H9 (cell line): ENCODE measurements around the gene NCOA4. TPM values are rescaled to one million over a fixed set of nuclear protein-coding genes. Genes with fewer than 3 reads are reported as not detected.

Source experiments
- DNase-seq: peaks from one replicate; pipeline ENCODE4 v3.0.0-alpha.2; 2017
- H2AFZ ChIP-seq: one replicate; pipeline ENCODE4 v1.6.1; 2013; ENCODE audit warnings: mild to moderate bottlenecking, low read length, control low read depth, moderate library complexity
- H2AK5ac ChIP-seq: 2 replicates; pipeline ENCODE4 v1.6.1; 2013; ENCODE audit warnings: low read length, control low read depth, mixed read lengths; ENCODE audit not compliant: insufficient read length
- H2BK120ac ChIP-seq: one replicate; pipeline ENCODE4 v1.6.1; 2013; ENCODE audit warnings: low read depth, mild to moderate bottlenecking, low read length, control low read depth, inconsistent platforms; ENCODE audit not compliant: poor library complexity, severe bottlenecking
- H2BK12ac ChIP-seq: 2 replicates; pipeline ENCODE4 v1.6.1; 2013; ENCODE audit warnings: low read length, control low read depth, mixed read lengths, low read depth; ENCODE audit not compliant: insufficient read length
- H2BK15ac ChIP-seq: 2 replicates; pipeline ENCODE4 v1.6.1; 2013; ENCODE audit warnings: low read depth, low read length, control low read depth
- H2BK20ac ChIP-seq: one replicate; pipeline ENCODE4 v1.6.1; 2013; ENCODE audit warnings: low read depth, mild to moderate bottlenecking, low read length, control low read depth, inconsistent platforms; ENCODE audit not compliant: poor library complexity, severe bottlenecking
- H2BK5ac ChIP-seq: 2 replicates; pipeline ENCODE4 v1.6.1; 2013; ENCODE audit warnings: low read length, control low read depth, mixed read lengths; ENCODE audit not compliant: insufficient read length
- H3K14ac ChIP-seq: 2 replicates; pipeline ENCODE4 v1.6.1; 2013; ENCODE audit warnings: low read length, control low read depth; ENCODE audit not compliant: insufficient read depth
- H3K18ac ChIP-seq: 2 replicates; pipeline ENCODE4 v1.6.1; 2013; ENCODE audit warnings: low read depth, mild to moderate bottlenecking, mixed read lengths, low read length, control low read depth; ENCODE audit not compliant: insufficient read length
- H3K23ac ChIP-seq: 2 replicates; pipeline ENCODE4 v1.6.1; 2013; ENCODE audit warnings: low read length, control low read depth, mixed read lengths, low read depth; ENCODE audit not compliant: insufficient read length
- H3K23me2 ChIP-seq: 2 replicates; pipeline ENCODE4 v1.6.1; 2013; ENCODE audit warnings: low read depth, mild to moderate bottlenecking, mixed read lengths, low read length, control low read depth; ENCODE audit not compliant: insufficient read length, poor library complexity, severe bottlenecking
- H3K27ac ChIP-seq: 2 replicates; pipeline ENCODE4 v1.5.1; 2013; ENCODE audit warnings: low read length, control low read depth, mixed read lengths, low read depth; ENCODE audit not compliant: insufficient read length
- H3K27me3 ChIP-seq: 2 replicates; pipeline ENCODE4 v1.6.1; 2013; ENCODE audit warnings: low read length, control low read depth, inconsistent platforms; ENCODE audit not compliant: insufficient read depth
- H3K4ac ChIP-seq: 2 replicates; pipeline ENCODE4 v1.6.1; 2013; ENCODE audit warnings: low read depth, mild to moderate bottlenecking, control low read depth, inconsistent platforms, low read length, moderate library complexity
- H3K4me1 ChIP-seq: 2 replicates; pipeline ENCODE4 v1.6.1; 2013; ENCODE audit warnings: low read length, control low read depth, inconsistent platforms; ENCODE audit not compliant: insufficient read depth
- H3K4me2 ChIP-seq: 2 replicates; pipeline ENCODE4 v1.6.1; 2013; ENCODE audit warnings: low read length, control low read depth, mixed read lengths; ENCODE audit not compliant: insufficient read length, insufficient read depth
- H3K56ac ChIP-seq: 2 replicates; pipeline ENCODE4 v1.6.1; 2013; ENCODE audit warnings: low read depth, mild to moderate bottlenecking, mixed read lengths, low read length, control low read depth; ENCODE audit not compliant: insufficient read length
- H3K79me1 ChIP-seq: 2 replicates; pipeline ENCODE4 v1.6.1; 2013; ENCODE audit warnings: low read depth, mild to moderate bottlenecking, moderate library complexity, low read length, control low read depth, inconsistent platforms; ENCODE audit not compliant: insufficient read depth, poor library complexity, severe bottlenecking
- H3K79me2 ChIP-seq: 2 replicates; pipeline ENCODE4 v1.6.1; 2013; ENCODE audit warnings: low read length, control low read depth, inconsistent platforms; ENCODE audit not compliant: insufficient read depth
- H3K9ac ChIP-seq: 2 replicates; pipeline ENCODE4 v1.6.1; 2013; ENCODE audit warnings: low read length, control low read depth, mixed read lengths; ENCODE audit not compliant: insufficient read length; ENCODE audit errors: extremely low read depth
- H3K9me3 ChIP-seq: one replicate; pipeline ENCODE4 v1.6.1; 2013; ENCODE audit warnings: low read depth, low read length, inconsistent platforms; ENCODE audit not compliant: control insufficient read depth
- H3T11ph ChIP-seq: one replicate; pipeline ENCODE4 v1.6.1; 2013; ENCODE audit warnings: mild to moderate bottlenecking, low read length, control low read depth, inconsistent platforms
- H4K20me1 ChIP-seq: one replicate; pipeline ENCODE4 v1.6.1; 2013; ENCODE audit not compliant: control insufficient read depth, insufficient read length, insufficient read depth
- H4K5ac ChIP-seq: 2 replicates; pipeline ENCODE4 v1.6.1; 2013; ENCODE audit warnings: low read depth, mild to moderate bottlenecking, mixed read lengths, low read length, control low read depth; ENCODE audit not compliant: insufficient read length
- H4K8ac ChIP-seq: replicated peaks from 2 replicates; pipeline ENCODE4 v1.6.1; 2013; ENCODE audit warnings: low read length, control low read depth, mixed read lengths, low read depth; ENCODE audit not compliant: insufficient read length
- H4K91ac ChIP-seq: 2 replicates; pipeline ENCODE4 v1.6.1; 2013; ENCODE audit warnings: low read depth, mild to moderate bottlenecking, moderate library complexity, mixed read lengths, low read length, control low read depth; ENCODE audit not compliant: insufficient read length
- H3K27ac Mint-ChIP-seq, 3 experiments: 2 replicates in 2 of 3; 3 replicates in 1 of 3; pipeline ENCODE4 v1.8.0; 2020 to 2021; ENCODE audit warnings: mixed read lengths in 3 of 3, mild to moderate bottlenecking in 1 of 3, moderate library complexity in 1 of 3
- H3K27me3 Mint-ChIP-seq: 2 replicates; pipeline ENCODE4 v1.8.0; 2021; ENCODE audit warnings: low read depth, mild to moderate bottlenecking, moderate library complexity, mixed read lengths
- H3K36me3 Mint-ChIP-seq, 3 experiments: 2 replicates in 2 of 3; 3 replicates in 1 of 3; pipeline ENCODE4 v1.8.0; 2020 to 2021; ENCODE audit warnings: low read depth in 3 of 3, mixed read lengths in 3 of 3; ENCODE audit not compliant: insufficient read depth in 1 of 3
- H3K4me1 Mint-ChIP-seq, 2 experiments: 2 replicates each; pipeline ENCODE4 v1.8.0; 2020; ENCODE audit warnings: mixed read lengths in 2 of 2
- H3K4me3 Mint-ChIP-seq, 2 experiments: 2 replicates in 1 of 2; 3 replicates in 1 of 2; pipeline ENCODE4 v1.8.0; 2020 to 2021; ENCODE audit warnings: mild to moderate bottlenecking in 2 of 2, mixed read lengths in 2 of 2, moderate library complexity in 1 of 2
- H3K9me3 Mint-ChIP-seq, 2 experiments: 2 replicates in 1 of 2; 3 replicates in 1 of 2; pipeline ENCODE4 v1.8.0; 2020; ENCODE audit warnings: mild to moderate bottlenecking in 2 of 2, mixed read lengths in 2 of 2, moderate library complexity in 1 of 2
- CTCF ChIP-seq: fragments of 200-600 bp; sonication (generic); conservative IDR thresholded peaks from 3 replicates; pipeline ENCODE4 v1.8.0; 2021; ENCODE audit warnings: antibody characterized with exemption, mild to moderate bottlenecking
- whole genome bisulfite sequencing: extraction: QIAGEN DNeasy Blood & Tissue Kit; methylation state at CpG from one replicate; pipeline ENCODE4 v1.1.7; 2013; ENCODE audit warnings: missing lambda C conversion rate, low lambda C conversion rate, mixed read lengths; ENCODE audit not compliant: insufficient read length; ENCODE audit errors: extremely low coverage; 5-methylcytosine and 5-hydroxymethylcytosine counted together
- total RNA-seq: library from RNA; stranded (reverse); gene quantifications from 2 replicates; pipeline ENCODE4 v1.2.1, GENCODE V29; 2021

Gene NCOA4
- total RNA-seq, 1 experiment from 2014 or later = 83.3 TPM

DNA sequence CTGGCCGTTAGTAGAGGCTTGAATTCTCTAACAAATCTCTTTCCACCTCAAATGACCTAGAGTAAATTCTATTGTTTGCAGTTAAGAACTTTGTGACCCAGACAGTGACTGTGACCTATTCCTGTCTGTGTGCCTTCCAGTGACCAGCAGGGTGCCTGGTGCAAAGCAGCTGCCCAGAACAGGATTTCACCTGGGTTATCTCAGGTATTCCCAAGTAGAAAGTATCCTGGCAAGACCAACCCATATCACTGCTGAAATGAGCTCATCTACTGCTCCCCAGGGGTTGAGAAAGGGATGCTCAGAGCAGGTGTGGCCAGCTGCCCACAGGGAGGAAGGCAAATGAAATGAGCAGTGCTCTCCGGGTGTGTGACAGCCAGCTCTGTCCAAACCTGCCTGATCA lies 17.7 kb upstream of the NCOA4 start:
- H2AK5ac ChIP-seq = no peak overlapping the region
- no peak overlapping the region for H3K18ac ChIP-seq
- no peak overlapping the region for H2BK5ac ChIP-seq
- H3K4me1 Mint-ChIP-seq = peaks cover 24 to 30% of the 10 kb centered on the region in 2 experiments
- H3K9me3 ChIP-seq = no peaks in the 10 kb centered on the region
- peak overlapping the region in 1 of 3 experiments; percentile 59; a peak in 1 of 7 replicates for H3K27ac Mint-ChIP-seq
- H2AFZ ChIP-seq = no peak overlapping the region
- DNase-seq = no peak
- H3K27me3 Mint-ChIP-seq = peaks cover 6% of the 10 kb centered on the region
- no peak overlapping the region for H3K56ac ChIP-seq
- no peaks in the 10 kb centered on the region for H3K79me2 ChIP-seq
- peaks cover 5% of the 10 kb centered on the region; the same call in 1 of the 2 replicates for H3K4me1 ChIP-seq
- no peak overlapping the region for H3K23ac ChIP-seq
- no peak overlapping the region for H2BK15ac ChIP-seq
- no peaks in the 10 kb centered on the region for H3K79me1 ChIP-seq
- no peak overlapping the region for H3K9ac ChIP-seq
- H4K8ac ChIP-seq = no peak overlapping the region
- WGBS = no CpG with 5 or more reads among the region's 2 CpGs
- no peak for TF ChIP-seq CTCF
- H3T11ph ChIP-seq = no peak overlapping the region
- H3K4me3 Mint-ChIP-seq = no peak overlapping the region
- H4K91ac ChIP-seq = no peak overlapping the region
- H4K5ac ChIP-seq = no peak overlapping the region
- H3K4ac ChIP-seq = no peak overlapping the region
- H3K4me2 ChIP-seq = no peak overlapping the region
- no peaks in the 10 kb centered on the region for H3K23me2 ChIP-seq
- H2BK20ac ChIP-seq = no peak overlapping the region
- H3K14ac ChIP-seq = no peak overlapping the region
- no peaks in the 10 kb centered on the region for H3K36me3 Mint-ChIP-seq
- no peak overlapping the region for H2BK12ac ChIP-seq
- H2BK120ac ChIP-seq = no peak overlapping the region
- H3K27ac ChIP-seq = no peak overlapping the region
- no peaks in the 10 kb centered on the region for H3K9me3 Mint-ChIP-seq
- no peaks in the 10 kb centered on the region for H4K20me1 ChIP-seq
- no peaks in the 10 kb centered on the region for H3K27me3 ChIP-seq
